ENCODE results near the gene ASB1.

ASB1 gene

DNA sequence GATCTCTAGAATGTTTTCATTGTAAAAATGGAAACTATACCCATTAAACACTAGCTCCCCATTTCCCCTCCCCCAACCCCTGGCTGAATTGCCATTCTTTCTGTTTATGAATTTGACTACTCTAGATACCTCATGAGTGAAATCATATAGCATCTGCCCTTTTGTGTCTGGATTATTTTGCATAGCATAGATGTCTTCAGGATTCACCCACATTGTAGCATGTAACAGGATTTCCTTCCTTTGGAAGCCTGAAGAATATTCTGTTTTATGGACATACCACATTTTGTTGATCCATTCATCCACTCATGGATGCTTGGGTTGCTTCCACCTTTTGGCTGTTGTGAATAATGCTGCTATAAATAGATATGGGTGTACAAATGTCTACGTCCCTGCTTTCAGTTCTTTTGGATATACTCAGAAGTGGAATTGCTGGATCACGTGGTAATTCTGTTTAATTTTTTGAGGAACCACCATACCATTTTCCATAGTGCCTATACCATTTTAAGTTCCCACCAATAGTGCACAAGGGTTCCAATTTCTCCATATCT lies 7.7 kb upstream of the ASB1 start:
- Histone ChIP-seq H4K12ac (ENCODE audit: low read depth, low read length) (no peak overlapping the region), H3K36me3 (ENCODE audit: control insufficient read depth in 1 of 2, insufficient read depth in 2 of 2, low read length in 2 of 2) (no peaks in the 10 kb centered on the region), H2BK120ac (ENCODE audit: insufficient read depth, low read length, poor library complexity) (no peak overlapping the region), H3K27me3 (ENCODE audit: insufficient read depth, low read length) (no peaks in the 10 kb centered on the region), H2AK5ac (ENCODE audit: low read length) (no peak overlapping the region), H2BK12ac (ENCODE audit: low read length) (no peak overlapping the region), H3K79me1 (ENCODE audit: low read length) (no peaks in the 10 kb centered on the region), H3K23ac (ENCODE audit: low read length) (no peak overlapping the region), H3K4me1 (ENCODE audit: control insufficient read depth in 1 of 2, insufficient read depth in 2 of 2, low read length in 2 of 2) (peaks cover 2 to 6% of the 10 kb centered on the region in 2 experiments), H4K91ac (ENCODE audit: low read depth, low read length) (no peak overlapping the region), H2AFZ (ENCODE audit: insufficient read depth, low read length, poor library complexity) (no peak overlapping the region), H4K8ac (ENCODE audit: low read depth, low read length) (no peak overlapping the region), H3K14ac (ENCODE audit: low read length) (no peak overlapping the region), H3K4me2 (ENCODE audit: low read length) (no peak overlapping the region), H3K18ac (ENCODE audit: low read length) (no peak overlapping the region), H2BK5ac (ENCODE audit: low read depth, low read length, poor library complexity) (no peak overlapping the region), H3K79me2 (ENCODE audit: control insufficient read depth, insufficient read depth, low read length, poor library complexity) (no peaks in the 10 kb centered on the region), H3K9ac (ENCODE audit: low read length) (no peak overlapping the region), H3K27ac (ENCODE audit: low read depth, low read length) (no peak overlapping the region), H3K4me3 (ENCODE audit: low read depth, low read length) (no peak overlapping the region), H3K4ac (ENCODE audit: low read depth, low read length) (no peak overlapping the region), H3K9me3 (ENCODE audit: insufficient read depth, low read depth, low read length) (no peaks in the 10 kb centered on the region)
- WGBS (ENCODE audit: extremely low coverage, insufficient coverage, insufficient read length): no CpG with 5 or more reads among the region's 2 CpGs
- DNase-seq: no peak

DNA sequence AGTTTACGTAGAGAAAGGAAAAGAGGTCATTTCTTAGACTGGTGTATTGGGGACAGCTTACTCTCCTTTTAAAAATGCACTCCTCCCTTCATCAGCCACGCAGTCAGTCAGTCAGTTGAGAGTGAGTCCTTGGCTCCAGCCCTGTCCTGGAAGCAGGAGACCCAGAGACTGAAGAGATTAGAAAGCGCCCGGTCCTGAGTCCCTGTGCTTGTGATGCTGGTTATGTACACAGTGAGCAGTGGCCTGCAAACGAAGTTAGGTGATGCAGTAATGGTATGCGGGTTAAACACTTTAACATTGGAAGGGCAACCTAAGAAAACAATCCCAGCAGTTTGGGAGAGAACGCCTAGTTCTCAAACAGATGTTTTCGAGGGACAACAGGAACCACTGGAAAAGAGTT lies 6.3 kb upstream of the ASB1 start:
- Histone ChIP-seq H3K9me3 (ENCODE audit: insufficient read depth, low read depth, low read length) (no peaks in the 10 kb centered on the region), H3K36me3 (ENCODE audit: control insufficient read depth in 1 of 2, insufficient read depth in 2 of 2, low read length in 2 of 2) (no peaks in the 10 kb centered on the region), H4K12ac (ENCODE audit: low read depth, low read length) (no peak overlapping the region), H2AFZ (ENCODE audit: insufficient read depth, low read length, poor library complexity) (no peak overlapping the region), H4K91ac (ENCODE audit: low read depth, low read length) (no peak overlapping the region), H2AK5ac (ENCODE audit: low read length) (no peak overlapping the region), H3K79me2 (ENCODE audit: control insufficient read depth, insufficient read depth, low read length, poor library complexity) (no peaks in the 10 kb centered on the region), H3K4me3 (ENCODE audit: low read depth, low read length) (no peak overlapping the region), H3K4me2 (ENCODE audit: low read length) (no peak overlapping the region), H2BK5ac (ENCODE audit: low read depth, low read length, poor library complexity) (no peak overlapping the region), H3K23ac (ENCODE audit: low read length) (no peak overlapping the region), H4K8ac (ENCODE audit: low read depth, low read length) (no peak overlapping the region), H2BK12ac (ENCODE audit: low read length) (no peak overlapping the region), H3K4ac (ENCODE audit: low read depth, low read length) (no peak overlapping the region), H3K18ac (ENCODE audit: low read length) (no peak overlapping the region), H3K27ac (ENCODE audit: low read depth, low read length) (no peak overlapping the region), H2BK120ac (ENCODE audit: insufficient read depth, low read length, poor library complexity) (no peak overlapping the region), H3K9ac (ENCODE audit: low read length) (no peak overlapping the region), H3K4me1 (ENCODE audit: control insufficient read depth in 1 of 2, insufficient read depth in 2 of 2, low read length in 2 of 2) (peaks cover 0 to 1% of the 10 kb centered on the region in 2 experiments), H3K27me3 (ENCODE audit: insufficient read depth, low read length) (no peaks in the 10 kb centered on the region), H3K79me1 (ENCODE audit: low read length) (no peaks in the 10 kb centered on the region), H3K14ac (ENCODE audit: low read length) (no peak overlapping the region)
- no CpG with 5 or more reads among the region's 8 CpGs for WGBS (ENCODE audit: extremely low coverage, insufficient coverage, insufficient read length)
- no peak for DNase-seq

DNA sequence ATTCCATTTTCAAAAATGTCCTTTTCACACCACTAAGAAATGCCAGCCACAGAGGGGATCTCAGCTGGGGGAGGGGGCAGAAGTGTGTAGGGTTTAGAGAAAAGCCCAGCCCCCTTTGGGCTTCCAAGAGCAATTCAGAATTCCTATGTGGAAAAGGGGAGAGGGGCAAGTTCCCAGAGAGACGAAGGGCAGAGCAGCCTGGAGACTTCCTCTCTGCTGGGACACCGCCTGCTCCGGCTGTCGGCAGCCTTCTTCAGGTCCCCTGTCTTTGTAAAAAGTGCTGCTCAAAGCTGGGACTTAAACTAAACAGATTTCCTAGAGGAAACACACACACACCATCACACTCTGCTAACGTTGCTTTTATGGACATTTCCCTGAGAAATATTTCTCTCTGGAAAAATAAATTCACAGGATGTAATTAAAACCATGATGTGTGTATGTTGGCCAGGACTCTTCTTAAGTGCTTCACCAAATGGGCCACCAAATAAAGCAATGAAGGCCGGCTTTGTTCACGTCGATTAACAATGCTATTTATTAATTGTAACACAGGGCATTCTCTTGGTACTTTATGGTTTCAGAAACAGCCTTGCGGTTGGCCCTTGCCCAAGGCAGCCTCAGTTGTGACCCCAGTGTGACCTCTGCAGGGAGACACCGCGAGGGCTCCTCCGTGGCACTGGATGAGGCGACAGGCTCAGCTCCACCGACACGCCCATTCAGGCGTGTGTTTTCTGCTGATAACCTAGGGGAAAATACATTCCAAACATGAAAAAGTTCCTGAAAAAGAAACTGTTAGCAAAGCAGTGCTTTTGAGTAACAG lies 5.6 kb upstream of the ASB1 start:
- Histone ChIP-seq H2AK5ac (ENCODE audit: low read length) (no peak overlapping the region), H2BK120ac (ENCODE audit: insufficient read depth, low read length, poor library complexity) (no peak overlapping the region), H2BK5ac (ENCODE audit: low read depth, low read length, poor library complexity) (no peak overlapping the region), H3K27me3 (ENCODE audit: insufficient read depth, low read length) (no peaks in the 10 kb centered on the region), H4K12ac (ENCODE audit: low read depth, low read length) (no peak overlapping the region), H2AFZ (ENCODE audit: insufficient read depth, low read length, poor library complexity) (no peak overlapping the region), H3K79me2 (ENCODE audit: control insufficient read depth, insufficient read depth, low read length, poor library complexity) (no peaks in the 10 kb centered on the region), H3K14ac (ENCODE audit: low read length) (no peak overlapping the region), H3K27ac (ENCODE audit: low read depth, low read length) (no peak overlapping the region), H3K9me3 (ENCODE audit: insufficient read depth, low read depth, low read length) (no peaks in the 10 kb centered on the region), H3K23ac (ENCODE audit: low read length) (no peak overlapping the region), H3K36me3 (ENCODE audit: control insufficient read depth in 1 of 2, insufficient read depth in 2 of 2, low read length in 2 of 2) (no peaks in the 10 kb centered on the region), H3K4me2 (ENCODE audit: low read length) (no peak overlapping the region), H3K9ac (ENCODE audit: low read length) (no peak overlapping the region), H3K79me1 (ENCODE audit: low read length) (peaks cover under 1% of the 10 kb centered on the region), H4K91ac (ENCODE audit: low read depth, low read length) (no peak overlapping the region), H4K8ac (ENCODE audit: low read depth, low read length) (no peak overlapping the region), H3K4me1 (ENCODE audit: control insufficient read depth in 1 of 2, insufficient read depth in 2 of 2, low read length in 2 of 2) (peaks cover 4 to 7% of the 10 kb centered on the region in 2 experiments), H3K4ac (ENCODE audit: low read depth, low read length) (no peak overlapping the region), H2BK12ac (ENCODE audit: low read length) (no peak overlapping the region), H3K18ac (ENCODE audit: low read length) (no peak overlapping the region), H3K4me3 (ENCODE audit: low read depth, low read length) (peak overlapping the region; percentile 6)
- DNase-seq: peak in 1 of 2 donors; percentile 18
- WGBS (ENCODE audit: extremely low coverage, insufficient coverage, insufficient read length): no CpG with 5 or more reads among the region's 16 CpGs

DNA sequence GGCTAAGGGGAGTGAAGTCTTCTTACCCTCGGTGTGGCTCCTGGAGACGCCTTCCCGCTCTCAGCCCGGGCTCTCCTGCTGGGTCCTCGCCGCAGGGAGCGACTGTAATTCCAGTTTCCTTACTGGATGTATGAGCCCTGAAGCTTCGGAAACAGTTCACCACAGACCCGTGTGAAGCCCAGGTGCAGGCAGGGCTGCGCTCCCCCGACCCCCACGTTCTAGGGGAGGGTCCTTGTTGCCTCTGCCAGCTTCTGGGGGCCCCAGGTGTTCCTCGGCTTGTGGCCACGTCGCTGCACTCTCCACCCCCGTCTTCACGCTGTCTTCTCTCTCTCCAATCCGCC lies 5.1 kb upstream of the ASB1 start:
- Histone ChIP-seq H2BK120ac (ENCODE audit: insufficient read depth, low read length, poor library complexity) (no peak overlapping the region), H2BK5ac (ENCODE audit: low read depth, low read length, poor library complexity) (no peak overlapping the region), H3K18ac (ENCODE audit: low read length) (no peak overlapping the region), H3K79me1 (ENCODE audit: low read length) (peaks cover 6% of the 10 kb centered on the region), H3K14ac (ENCODE audit: low read length) (no peak overlapping the region), H3K4me2 (ENCODE audit: low read length) (no peak overlapping the region), H3K36me3 (ENCODE audit: control insufficient read depth in 1 of 2, insufficient read depth in 2 of 2, low read length in 2 of 2) (no peaks in the 10 kb centered on the region), H2AK5ac (ENCODE audit: low read length) (no peak overlapping the region), H4K8ac (ENCODE audit: low read depth, low read length) (no peak overlapping the region), H3K23ac (ENCODE audit: low read length) (no peak overlapping the region), H4K91ac (ENCODE audit: low read depth, low read length) (no peak overlapping the region), H3K79me2 (ENCODE audit: control insufficient read depth, insufficient read depth, low read length, poor library complexity) (peaks cover 2% of the 10 kb centered on the region), H4K12ac (ENCODE audit: low read depth, low read length) (no peak overlapping the region), H3K9me3 (ENCODE audit: insufficient read depth, low read depth, low read length) (no peaks in the 10 kb centered on the region), H3K27me3 (ENCODE audit: insufficient read depth, low read length) (no peaks in the 10 kb centered on the region), H2AFZ (ENCODE audit: insufficient read depth, low read length, poor library complexity) (no peak overlapping the region), H3K4me3 (ENCODE audit: low read depth, low read length) (no peak overlapping the region), H3K4me1 (ENCODE audit: control insufficient read depth in 1 of 2, insufficient read depth in 2 of 2, low read length in 2 of 2) (peaks cover 6 to 8% of the 10 kb centered on the region in 2 experiments), H2BK12ac (ENCODE audit: low read length) (no peak overlapping the region), H3K4ac (ENCODE audit: low read depth, low read length) (no peak overlapping the region), H3K27ac (ENCODE audit: low read depth, low read length) (no peak overlapping the region), H3K9ac (ENCODE audit: low read length) (no peak overlapping the region)
- no peak for DNase-seq
- WGBS (ENCODE audit: extremely low coverage, insufficient coverage, insufficient read length): no CpG with 5 or more reads among the region's 18 CpGs

Data from trophoblast cell (in vitro differentiated cells and primary cell).